Measurements from ENCODE around the gene PITPNM3.

The PITPNM3 gene

GRCh38 chr17:6554342-6554741, 2.0 kb downstream of the PITPNM3 start:
- in situ Hi-C loops (cut with MboI; ENCODE audit: low sequenced_read_pairs), result no loop called here

DNA sequence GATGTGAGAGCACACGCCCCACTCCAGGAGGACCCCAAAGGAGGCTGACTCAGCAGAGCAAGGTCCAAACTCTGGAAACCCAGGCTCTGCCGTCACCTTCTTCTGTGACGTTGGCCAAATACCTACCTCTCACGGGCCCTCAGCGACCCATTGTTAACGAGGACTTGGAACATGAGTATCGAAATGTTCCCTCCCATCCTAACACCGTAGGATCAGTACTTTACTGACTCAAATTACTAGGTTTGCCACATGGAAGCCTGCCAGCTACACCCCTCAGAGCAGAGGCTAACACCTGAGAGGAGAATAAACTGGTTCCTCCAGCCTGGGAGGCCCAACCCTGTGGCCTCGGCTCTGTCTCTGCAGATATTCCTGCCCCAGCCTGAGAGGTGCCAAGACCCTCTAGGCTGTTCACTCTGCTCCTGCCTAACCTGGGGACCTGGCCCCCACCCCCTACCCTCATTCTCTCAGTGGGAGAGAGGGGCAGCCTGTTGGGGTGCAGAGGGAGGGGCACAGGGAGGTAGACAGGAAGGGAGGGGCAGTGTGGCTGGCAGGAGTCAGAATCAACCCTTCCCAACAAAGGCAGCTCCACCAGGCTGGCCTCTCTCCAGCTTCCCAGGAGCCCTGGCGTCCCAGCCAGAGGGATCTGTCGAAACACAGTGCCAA, 4.4 kb downstream of the PITPNM3 start:
- in situ Hi-C loops (cut with MboI; ENCODE audit: low sequenced_read_pairs), result no loop called here

DNA sequence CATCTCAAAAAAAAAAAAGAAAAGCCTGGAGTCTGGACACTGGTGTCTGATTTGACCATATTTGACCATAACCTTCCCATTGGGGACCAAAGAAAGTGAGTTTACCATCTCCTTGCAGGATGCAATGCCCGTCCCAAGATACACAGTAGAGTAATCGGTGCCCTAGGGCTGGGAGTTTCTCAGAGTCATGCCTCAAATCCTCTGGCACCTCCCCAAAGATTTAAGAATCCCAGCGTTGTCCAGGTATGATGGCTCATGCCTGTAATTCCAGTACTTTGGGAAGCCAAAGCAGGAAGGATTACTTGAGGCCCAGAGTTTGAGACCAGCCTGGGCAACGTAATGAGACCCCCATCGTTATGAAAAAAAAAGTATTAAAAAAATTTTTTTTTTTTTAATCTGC, 5.0 kb downstream of the PITPNM3 start:
- in situ Hi-C loops (cut with MboI; ENCODE audit: low sequenced_read_pairs), result no loop called here

DNA sequence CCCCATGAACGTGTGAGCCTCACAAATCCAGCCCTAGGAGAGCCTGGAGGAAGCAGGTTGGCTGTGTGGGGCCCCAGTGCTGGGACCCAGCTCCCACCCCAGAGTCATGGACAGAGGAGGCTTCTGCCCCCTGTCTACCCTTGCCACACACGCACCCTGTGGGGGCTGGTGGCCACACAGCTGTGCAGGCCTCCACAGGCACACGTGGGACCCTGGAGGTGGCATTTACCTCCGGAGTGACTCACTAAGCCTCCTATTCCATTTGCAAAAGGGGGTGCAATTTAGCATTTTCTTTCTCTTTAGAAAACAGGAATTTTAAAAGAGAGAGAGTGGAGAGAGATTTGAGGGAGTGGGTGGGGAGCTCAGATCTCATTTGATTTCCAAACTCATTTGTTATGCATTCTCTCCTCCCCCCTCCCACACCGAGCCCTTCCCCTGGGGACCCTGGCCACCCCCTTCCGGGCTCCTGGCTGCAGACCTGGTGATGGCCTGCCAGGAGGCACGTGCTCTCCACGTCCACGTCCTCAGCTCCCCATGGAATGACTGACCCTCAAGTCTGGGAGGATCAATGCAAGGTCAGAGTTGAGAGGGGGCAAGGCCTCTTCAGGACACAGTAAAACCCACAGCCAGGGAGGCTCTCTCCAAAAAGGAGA, 6.8 kb downstream of the PITPNM3 start:
- in situ Hi-C loops (cut with MboI; ENCODE audit: low sequenced_read_pairs), result no loop called here

DNA sequence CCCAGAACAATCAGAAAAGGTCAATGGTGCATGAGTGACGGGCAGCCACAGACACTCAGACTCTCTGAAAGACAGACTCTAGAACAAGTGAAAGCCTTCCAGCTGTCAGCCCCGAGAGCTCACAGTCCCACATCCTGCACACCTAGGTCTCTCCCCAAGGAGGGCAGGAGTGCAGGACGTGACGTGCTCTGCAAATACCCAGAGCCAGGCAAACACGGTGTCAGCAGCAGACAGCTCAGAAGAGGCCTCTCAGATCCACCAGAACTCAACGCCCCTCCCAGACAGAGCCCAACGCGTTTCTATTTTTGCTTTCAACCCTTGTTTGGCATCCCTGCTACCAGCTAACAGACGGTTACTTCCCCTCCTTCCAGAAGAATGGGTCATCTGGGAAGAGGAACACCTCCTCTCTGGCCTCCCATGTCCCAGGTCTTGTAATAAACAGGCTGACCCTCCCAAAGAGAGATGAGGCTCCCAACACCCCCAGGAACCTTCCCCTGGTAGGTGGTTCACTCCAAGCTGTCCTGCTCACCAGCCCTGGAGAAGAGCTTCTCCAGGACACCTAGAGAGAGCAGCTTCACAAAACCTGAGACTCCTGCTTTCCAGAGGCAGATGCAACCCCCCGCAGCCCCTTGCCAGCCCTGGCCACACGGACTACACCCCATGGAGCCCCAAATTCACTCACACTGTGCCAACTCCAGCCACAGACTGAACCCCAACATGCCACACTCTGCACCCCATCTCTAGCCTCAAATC, 7.6 kb downstream of the PITPNM3 start:
- in situ Hi-C loops (cut with MboI; ENCODE audit: low sequenced_read_pairs), result no loop called here

DNA sequence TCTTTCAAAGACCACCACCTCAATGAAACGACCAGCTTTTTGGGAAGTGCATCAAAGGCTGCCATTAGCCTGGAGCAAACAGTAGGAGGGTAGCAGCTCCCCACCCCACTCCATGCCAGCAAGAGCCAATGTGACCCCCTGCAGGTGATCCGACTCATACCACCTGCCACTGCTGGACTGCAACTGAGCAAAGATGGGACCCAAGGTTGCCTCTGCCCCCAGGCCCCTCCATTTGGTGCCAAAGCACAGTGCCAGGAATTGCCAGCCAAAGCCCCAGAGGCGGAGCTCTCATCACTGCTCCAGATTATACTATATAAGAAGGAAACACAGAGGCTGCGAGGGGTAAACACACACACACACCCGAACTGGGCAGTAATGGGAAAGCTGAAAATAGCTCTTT, 8.3 kb downstream of the PITPNM3 start:
- in situ Hi-C loops (cut with MboI; ENCODE audit: low sequenced_read_pairs), result no loop called here

- in situ Hi-C loops (cut with MboI; ENCODE audit: low sequenced_read_pairs), result no loop called here
Observed at GRCh38 chr17:6547336-6547735, 9.0 kb downstream of the PITPNM3 start.

- in situ Hi-C loops (cut with MboI; ENCODE audit: low sequenced_read_pairs), result no loop called here
Observed at GRCh38 chr17:6546069-6546718, 10.2 kb downstream of the PITPNM3 start.

DNA sequence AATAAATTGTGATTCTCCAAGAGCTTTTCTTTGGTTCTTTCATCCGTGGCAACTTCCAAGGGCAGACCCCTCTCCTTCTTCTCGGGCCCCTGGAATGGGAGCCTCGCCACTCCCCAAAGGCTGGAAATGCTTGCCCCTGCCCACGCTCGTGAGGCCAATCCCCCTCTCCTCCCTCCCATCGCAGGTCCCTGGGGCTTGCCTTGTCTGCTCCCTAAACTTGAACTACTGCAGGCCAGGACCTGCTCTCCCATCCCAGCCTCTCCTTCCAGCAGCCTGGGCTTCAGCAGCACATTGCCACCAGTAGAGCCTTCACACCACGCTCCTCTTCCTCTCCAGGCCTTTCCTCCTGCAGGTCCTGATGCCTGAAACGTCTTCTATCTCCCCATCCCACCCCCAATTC, 11.1 kb downstream of the PITPNM3 start:
- in situ Hi-C loops (cut with MboI; ENCODE audit: low sequenced_read_pairs), result no loop called here

DNA sequence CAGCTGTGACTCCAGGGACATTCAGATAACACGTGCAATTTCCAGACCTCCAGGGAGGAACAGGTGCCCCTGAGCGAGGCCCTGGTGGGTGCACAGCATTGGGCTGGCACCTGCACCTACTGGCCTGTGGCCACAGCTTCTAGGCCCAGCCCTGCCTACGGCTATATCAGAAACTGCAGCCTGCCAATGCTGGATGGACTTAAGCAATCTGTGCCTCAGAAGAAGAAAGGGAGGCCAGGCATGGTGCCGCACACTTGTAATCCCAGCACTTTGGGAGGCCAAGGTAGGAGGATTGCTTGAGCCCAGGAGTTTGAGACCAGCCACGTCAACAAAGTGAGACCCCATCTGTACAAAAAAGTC, 12.4 kb downstream of the PITPNM3 start:
- in situ Hi-C loops (cut with MboI; ENCODE audit: low sequenced_read_pairs), result no loop called here

DNA sequence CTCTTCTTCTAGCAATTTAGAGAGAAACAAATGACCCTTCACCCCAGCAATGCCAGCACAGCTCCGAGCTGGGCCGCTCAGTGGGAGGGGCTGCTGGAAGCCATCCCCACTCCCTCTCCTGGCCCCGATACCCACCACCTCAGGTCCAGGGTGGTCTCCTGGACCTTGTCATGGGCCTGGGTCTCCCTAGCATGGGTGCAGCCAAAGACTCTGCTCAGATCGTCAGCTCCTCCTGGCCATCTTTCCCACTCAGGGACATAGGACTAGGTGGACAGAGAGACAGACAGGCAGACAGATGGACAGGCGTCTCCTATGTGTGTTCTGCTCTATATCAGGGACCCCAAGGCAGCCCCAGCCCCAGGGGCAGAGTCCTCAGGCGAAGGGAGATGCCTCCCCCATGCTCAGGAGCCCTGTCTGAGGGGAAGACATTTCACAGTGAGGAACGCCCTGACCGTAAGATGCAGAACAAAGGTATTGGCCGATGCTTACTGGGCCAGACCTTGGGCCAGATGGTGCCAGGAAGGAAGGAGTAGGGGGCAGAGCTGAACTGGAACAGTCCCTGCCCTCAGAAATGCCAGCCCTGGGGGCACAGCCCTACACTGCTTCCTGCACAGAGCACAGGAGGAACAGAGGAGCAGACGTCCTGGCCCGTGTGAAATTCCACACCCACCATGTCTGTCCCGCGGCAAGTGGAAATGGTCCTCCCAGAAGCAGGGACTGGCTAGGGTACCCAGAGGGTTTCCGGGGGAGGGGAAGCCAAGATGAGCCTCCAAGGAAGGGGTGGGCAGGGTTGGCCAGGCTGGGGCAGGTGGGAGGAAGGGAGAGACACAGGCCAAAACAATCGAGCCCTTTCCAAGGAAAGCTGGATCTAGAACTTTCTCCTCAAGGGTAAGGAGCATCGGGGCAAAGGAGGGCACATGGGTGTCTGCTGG, 13.0 kb downstream of the PITPNM3 start:
- in situ Hi-C loops (cut with MboI; ENCODE audit: low sequenced_read_pairs), result no loop called here

DNA sequence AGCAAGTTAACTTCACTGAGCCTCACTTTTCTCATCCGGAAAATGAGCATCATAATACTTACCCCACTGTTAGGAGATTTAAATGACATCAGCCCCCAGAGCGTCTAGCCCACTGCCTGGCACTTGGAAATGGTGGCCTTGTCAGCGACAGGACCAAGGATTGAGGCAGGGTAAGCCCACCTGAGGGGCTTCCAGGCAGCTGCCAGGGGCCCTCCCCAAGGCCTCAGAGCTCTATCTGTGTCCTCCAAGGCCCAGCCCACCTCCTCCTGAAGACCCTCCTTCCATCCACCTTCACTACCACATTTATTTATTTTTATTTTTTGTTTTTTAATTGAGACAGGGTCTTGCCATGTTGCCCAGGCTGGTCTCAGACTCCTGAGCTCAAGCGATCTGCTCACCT, 13.8 kb downstream of the PITPNM3 start:
- in situ Hi-C loops (cut with MboI; ENCODE audit: low sequenced_read_pairs), result no loop called here

- in situ Hi-C loops (cut with MboI; ENCODE audit: low sequenced_read_pairs), result no loop called here
Observed at GRCh38 chr17:6541886-6542285, 14.5 kb downstream of the PITPNM3 start.

DNA sequence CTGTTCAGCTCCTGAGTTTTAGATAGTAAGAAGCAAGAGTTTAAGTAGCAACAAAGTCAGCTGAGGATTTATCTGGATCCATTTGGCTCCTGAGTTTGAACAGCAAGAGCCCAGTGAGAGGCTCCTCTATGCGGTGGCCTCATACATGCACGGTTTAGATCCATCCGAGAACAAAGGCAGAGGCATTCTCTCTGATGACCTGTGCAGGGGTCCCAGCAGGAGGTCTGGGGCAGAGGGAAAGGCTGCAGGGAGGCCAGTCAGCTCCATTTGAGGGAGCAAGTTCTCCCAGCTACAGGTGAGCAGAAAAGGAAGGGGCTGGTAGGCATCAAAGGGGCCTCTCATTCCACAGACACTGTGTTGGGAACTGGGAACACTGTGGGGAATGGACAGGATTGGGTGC, 16.5 kb downstream of the PITPNM3 start:
- in situ Hi-C loops (cut with MboI; ENCODE audit: low sequenced_read_pairs), result no loop called here

- in situ Hi-C loops (cut with MboI; ENCODE audit: low sequenced_read_pairs), result no loop called here
Observed at GRCh38 chr17:6536566-6537065, 19.7 kb downstream of the PITPNM3 start.

GRCh38 chr17:6536053-6536452, 20.3 kb downstream of the PITPNM3 start:
- in situ Hi-C loops (cut with MboI; ENCODE audit: low sequenced_read_pairs), result no loop called here

DNA sequence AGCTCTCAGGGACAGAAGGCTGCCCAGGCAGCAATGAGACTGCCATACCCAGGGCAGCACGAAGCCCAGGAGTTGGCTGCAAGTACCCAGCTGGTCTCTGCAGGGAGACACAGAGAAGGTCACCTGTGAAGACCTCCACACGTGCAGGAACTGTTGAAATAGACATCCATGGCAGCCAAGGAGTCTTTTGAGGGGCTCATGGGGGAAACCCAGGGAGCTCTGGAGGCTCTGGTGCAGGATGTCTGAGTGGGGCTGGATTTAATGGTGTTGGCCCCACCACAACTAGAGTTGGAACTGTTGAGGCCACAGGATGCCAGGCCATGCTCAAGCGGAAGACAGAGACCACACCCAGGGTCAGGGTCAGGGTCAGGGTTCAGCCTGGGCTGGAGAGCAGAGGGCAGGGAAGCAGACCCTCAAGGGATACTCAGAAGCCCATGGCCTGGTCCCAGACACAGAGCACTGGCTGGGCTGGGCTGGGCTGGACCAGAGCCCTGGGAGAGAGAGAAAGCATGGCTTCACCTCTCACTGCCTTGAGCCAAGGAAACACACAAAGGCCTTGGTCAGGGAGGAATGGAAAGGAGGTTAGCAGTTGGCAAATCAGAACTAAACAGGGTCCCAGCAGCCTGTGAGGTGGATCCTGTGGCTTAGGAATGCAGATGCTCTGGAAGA, 21.4 kb downstream of the PITPNM3 start:
- in situ Hi-C loops (cut with MboI; ENCODE audit: low sequenced_read_pairs), result no loop called here

GRCh38 chr17:6532441-6532885, 23.9 kb downstream of the PITPNM3 start:
- in situ Hi-C loops (cut with MboI; ENCODE audit: low sequenced_read_pairs), result no loop called here

DNA sequence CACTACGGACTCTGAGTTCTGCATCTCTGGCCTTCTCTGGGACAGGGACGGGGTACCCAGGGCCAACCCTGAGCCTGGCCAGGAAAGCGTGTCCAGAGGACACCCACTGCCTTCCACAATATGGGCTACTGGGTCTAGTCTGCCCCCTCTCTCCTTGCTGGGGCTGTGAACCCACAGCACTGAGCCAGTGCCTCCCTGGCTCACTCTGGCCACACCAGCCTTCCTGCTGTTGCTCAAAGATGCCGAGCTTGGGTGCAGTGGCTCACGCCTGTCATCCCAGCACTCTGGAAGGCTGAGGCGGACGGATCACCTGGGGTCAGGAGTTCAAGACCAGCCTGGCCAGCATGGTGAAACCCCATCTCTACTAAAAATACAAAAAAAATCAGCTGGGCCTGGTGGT, 24.8 kb downstream of the PITPNM3 start:
- in situ Hi-C loops (cut with MboI; ENCODE audit: low sequenced_read_pairs), result no loop called here

Measured in hTERT RPE-1 (cell line).